GM13976 (cell line): ENCODE measurements around the gene UNC80.

Experiments
- DNase-seq: peaks from one replicate; pipeline ENCODE4 v3.0.0; 2012; ENCODE audit warnings: low spot score
- in situ Hi-C: fragments of 300-500 bp; cut with MboI; formaldehyde crosslinking; loops from one replicate; pipeline ENCODE4 v1.12.0; 2022; ENCODE audit warnings: low sequenced_read_pairs, mixed read lengths, inconsistent platforms; ENCODE audit not compliant: unreplicated experiment
- TF ChIP-seq, protein P1 (sequence below): IDR thresholded peaks from 2 replicates; pipeline ENCODE4 v1.5.1; 2012; ENCODE audit warnings: borderline replicate concordance, mild to moderate bottlenecking; ENCODE audit not compliant: insufficient read depth; ENCODE audit errors: extremely low read depth, missing control alignments, control extremely low read depth

The UNC80 gene

DNA sequence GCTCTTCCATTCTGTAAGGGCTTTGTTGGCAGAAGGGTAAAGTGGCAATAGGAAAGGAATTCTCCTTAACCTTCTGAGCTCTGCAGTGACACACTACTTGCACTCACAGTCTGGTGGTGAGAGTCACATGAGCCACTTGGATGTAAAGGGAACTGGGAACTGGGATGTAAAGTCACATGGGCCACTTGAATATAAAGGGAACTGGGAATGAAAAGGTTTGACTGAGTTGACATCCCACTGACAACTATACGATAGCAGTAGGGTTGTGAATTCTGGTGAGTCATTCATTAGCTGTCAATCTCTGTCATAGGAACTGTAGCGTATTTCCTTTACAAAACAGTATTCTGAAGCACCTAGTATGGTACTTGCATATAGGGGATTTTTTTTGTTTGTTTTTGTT, 236.3 kb downstream of the UNC80 start:
- in situ Hi-C loops, result no loop called here
- no peak for DNase-seq
- TF ChIP-seq, protein P1, sequence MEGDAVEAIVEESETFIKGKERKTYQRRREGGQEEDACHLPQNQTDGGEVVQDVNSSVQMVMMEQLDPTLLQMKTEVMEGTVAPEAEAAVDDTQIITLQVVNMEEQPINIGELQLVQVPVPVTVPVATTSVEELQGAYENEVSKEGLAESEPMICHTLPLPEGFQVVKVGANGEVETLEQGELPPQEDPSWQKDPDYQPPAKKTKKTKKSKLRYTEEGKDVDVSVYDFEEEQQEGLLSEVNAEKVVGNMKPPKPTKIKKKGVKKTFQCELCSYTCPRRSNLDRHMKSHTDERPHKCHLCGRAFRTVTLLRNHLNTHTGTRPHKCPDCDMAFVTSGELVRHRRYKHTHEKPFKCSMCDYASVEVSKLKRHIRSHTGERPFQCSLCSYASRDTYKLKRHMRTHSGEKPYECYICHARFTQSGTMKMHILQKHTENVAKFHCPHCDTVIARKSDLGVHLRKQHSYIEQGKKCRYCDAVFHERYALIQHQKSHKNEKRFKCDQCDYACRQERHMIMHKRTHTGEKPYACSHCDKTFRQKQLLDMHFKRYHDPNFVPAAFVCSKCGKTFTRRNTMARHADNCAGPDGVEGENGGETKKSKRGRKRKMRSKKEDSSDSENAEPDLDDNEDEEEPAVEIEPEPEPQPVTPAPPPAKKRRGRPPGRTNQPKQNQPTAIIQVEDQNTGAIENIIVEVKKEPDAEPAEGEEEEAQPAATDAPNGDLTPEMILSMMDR, result no peak

DNA sequence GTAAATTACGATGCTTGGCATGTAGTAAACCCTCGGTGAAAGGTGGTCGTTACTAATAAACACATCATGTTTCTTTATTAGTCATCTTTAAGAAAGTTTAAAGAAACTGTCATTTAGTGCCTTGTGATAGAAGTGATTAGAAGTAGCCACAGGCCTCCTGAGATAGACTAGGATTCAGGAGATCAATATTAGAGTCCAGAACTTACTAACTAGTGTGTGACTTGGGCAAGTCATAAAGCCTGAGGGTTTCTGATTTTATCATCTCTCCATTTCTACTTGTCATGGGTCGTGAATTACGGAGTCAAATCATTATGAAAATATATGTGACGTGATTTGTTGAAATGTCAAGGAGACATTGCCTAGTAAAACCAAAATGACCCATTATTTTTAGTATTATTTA, 237.5 kb downstream of the UNC80 start:
- TF ChIP-seq, protein P1, result no peak
- in situ Hi-C loops, result no loop called here

DNA sequence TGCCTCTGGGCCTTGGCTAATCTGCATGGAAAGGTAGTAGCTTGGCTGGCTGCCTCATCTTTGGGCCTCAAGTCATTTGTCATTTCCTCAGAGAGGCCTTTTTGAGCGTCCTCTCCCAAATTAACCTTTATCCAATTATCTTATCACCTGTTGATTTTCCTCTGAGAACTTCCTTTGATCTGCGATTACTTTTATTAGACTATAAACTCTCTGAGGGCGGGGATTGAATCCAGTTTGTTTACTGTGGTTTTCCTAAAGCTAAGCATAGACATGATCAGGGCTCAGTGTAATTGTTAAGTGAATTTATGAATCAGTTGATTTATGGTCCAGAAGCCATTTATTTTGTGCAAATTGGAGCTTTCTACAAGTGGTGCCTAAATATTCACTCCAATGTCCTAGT, 238.3 kb downstream of the UNC80 start:
- TF ChIP-seq, protein P1, result no peak
- in situ Hi-C loops, result no loop called here
- DNase-seq, result no peak

More for the DNA sequence above, 237.5 kb downstream of the UNC80 start:
- no peak for DNase-seq

DNA sequence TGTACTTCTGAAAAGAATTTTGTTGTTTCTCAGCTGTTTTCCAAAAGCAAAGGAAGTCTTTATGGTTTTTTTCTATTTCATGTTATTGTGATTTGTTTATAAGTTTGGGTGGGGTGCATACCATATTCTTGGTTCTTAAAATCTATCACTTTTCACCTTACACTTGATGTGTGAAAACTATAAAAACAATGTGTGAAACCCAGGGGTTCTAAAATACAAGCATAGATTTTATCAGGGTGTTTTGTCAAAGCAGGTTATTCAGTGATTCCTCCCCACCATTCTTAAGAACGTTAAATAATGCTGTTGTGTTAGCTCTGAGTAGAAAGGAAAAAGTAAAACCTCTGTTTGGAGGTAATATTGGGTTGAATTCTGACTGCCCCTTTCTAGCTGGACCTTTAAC, 248.5 kb downstream of the UNC80 start:
- in situ Hi-C loops, result no loop called here
- DNase-seq, result no peak
- TF ChIP-seq, protein P1, result no peak

DNA sequence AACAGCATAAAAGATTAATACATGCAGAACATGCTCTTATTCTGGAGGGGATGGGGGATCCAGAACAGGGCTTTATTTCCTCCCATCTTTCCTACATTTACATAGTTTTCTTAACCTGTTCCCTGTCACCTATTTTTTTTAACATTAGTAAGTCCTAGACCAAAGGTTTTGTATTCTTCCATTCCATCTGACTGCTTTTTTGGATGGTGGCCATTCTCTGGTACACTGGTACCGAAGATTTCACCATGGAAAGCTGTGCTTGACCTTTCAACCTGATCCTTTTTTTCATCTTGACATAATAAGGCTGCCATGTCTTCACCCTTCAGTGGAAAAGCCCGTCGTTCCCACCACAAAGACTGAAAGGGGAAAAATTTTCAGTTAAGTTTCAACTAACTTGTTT, 251.2 kb downstream of the UNC80 start:
- DNase-seq, result no peak
- in situ Hi-C loops, result no loop called here

DNA sequence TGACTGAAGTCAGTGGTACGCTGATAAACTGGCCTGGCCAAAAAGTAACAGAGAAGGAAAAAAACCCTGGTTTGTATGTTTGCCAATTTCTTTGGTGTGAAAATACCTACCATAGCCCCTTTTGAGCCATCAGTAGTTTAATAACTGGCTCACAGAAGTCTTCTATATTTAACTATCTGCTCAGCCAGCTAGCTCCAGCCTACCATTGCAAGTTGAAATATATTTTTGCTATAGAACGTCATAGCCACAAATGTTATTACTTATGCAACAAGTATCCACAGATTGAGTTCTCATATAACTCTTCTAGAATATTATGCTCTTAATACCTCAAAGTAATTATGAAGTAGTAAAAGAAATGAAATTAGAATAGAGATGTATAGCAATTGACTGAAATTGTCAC, 256.0 kb downstream of the UNC80 start:
- in situ Hi-C loops, result no loop called here
- no peak for DNase-seq
- TF ChIP-seq, protein P1, result no peak

More for the DNA sequence above, 251.2 kb downstream of the UNC80 start:
- TF ChIP-seq, protein P1, result no peak

DNA sequence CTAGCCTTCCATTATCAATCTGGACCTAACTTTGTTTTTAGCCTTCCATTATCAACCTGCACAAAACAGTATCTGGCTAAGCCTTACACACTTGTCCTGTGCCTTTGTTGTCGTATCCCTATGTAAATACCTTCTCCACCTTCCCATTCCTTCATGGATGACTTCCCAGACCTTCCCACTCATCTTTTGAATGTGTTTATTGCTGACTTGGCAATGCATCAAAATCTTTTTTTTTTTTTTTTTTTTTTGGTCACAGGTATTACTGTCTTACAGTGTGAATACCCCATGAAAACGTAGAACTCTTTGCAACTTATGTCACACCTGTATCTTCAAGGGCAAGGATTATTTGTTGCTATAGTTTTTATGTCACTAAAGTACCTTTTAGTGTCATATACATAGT, 256.5 kb downstream of the UNC80 start:
- in situ Hi-C loops, result no loop called here
- DNase-seq, result no peak
- TF ChIP-seq, protein P1, result no peak
